Ishikawa (cell line): ENCODE measurements around the gene SENP5.

ENCODE experiments used
- CEBPB ChIP-seq: IDR thresholded peaks from 2 replicates; pipeline ENCODE4 v1.6.1; 2012
- CREB1 ChIP-seq: IDR thresholded peaks from 2 replicates; pipeline ENCODE4 v1.6.1; 2012; ENCODE audit warnings: low read depth
- EGR1 ChIP-seq: IDR thresholded peaks from 2 replicates; pipeline ENCODE4 v1.6.1; 2012
- EP300 ChIP-seq: IDR thresholded peaks from 2 replicates; pipeline ENCODE4 v1.6.1; 2012; ENCODE audit warnings: borderline replicate concordance
- FOXM1 ChIP-seq: IDR thresholded peaks from 2 replicates; pipeline ENCODE4 v1.6.1; 2012; ENCODE audit warnings: low read depth, borderline replicate concordance
- MAX ChIP-seq: IDR thresholded peaks from 2 replicates; pipeline ENCODE4 v1.6.1; 2012
- NFIC ChIP-seq: IDR thresholded peaks from 2 replicates; pipeline ENCODE4 v1.6.1; 2012
- RAD21 ChIP-seq: IDR thresholded peaks from 2 replicates; pipeline ENCODE4 v1.6.1; 2012; ENCODE audit warnings: low read depth
- REST ChIP-seq: IDR thresholded peaks from 2 replicates; pipeline ENCODE4 v1.6.1; 2012; ENCODE audit warnings: low read depth, mild to moderate bottlenecking
- TAF1 ChIP-seq: IDR thresholded peaks from 2 replicates; pipeline ENCODE4 v1.6.1; 2012; ENCODE audit warnings: low read depth, mild to moderate bottlenecking
- TCF12 ChIP-seq: IDR thresholded peaks from 2 replicates; pipeline ENCODE4 v1.6.1; 2012; ENCODE audit warnings: low read depth
- TEAD4 ChIP-seq: IDR thresholded peaks from 2 replicates; pipeline ENCODE4 v1.6.1; 2012
- USF1 ChIP-seq: IDR thresholded peaks from 2 replicates; pipeline ENCODE4 v1.6.1; 2012
- YY1 ChIP-seq: IDR thresholded peaks from 2 replicates; pipeline ENCODE4 v1.6.1; 2012; ENCODE audit warnings: low read depth
- ZBTB7A ChIP-seq: IDR thresholded peaks from 2 replicates; pipeline ENCODE4 v1.6.1; 2012; ENCODE audit warnings: low read depth

The SENP5 gene

GRCh38 chr3:196970547-196971093 lies 102.9 kb downstream of the SENP5 start:
- TF ChIP-seq EP300 (no peak), FOXM1 (no peak), TCF12 (no peak), MAX (no peak)

GRCh38 chr3:196971094-196971698 lies 103.5 kb downstream of the SENP5 start:
- TF ChIP-seq RAD21: peak; percentile 38; the same call in 1 of the 2 replicates
- no peak for TF ChIP-seq TAF1
- TF ChIP-seq TCF12: no peak

GRCh38 chr3:196974661-196975060 lies 106.9 kb downstream of the SENP5 start:
- TF ChIP-seq FOXM1: no peak
- TF ChIP-seq CEBPB: no peak
- no peak for TF ChIP-seq YY1
- TF ChIP-seq CREB1: no peak

- TF ChIP-seq NFIC: no peak
- TF ChIP-seq YY1: no peak
- no peak for TF ChIP-seq EP300
- TF ChIP-seq TEAD4: no peak
- no peak for TF ChIP-seq TCF12
- no peak for TF ChIP-seq TAF1
- TF ChIP-seq ZBTB7A: no peak
- no peak for TF ChIP-seq CEBPB
- no peak for TF ChIP-seq REST
- TF ChIP-seq MAX: no peak
- TF ChIP-seq RAD21: no peak
- no peak for TF ChIP-seq CREB1
- no peak for TF ChIP-seq USF1
- TF ChIP-seq FOXM1: no peak
- no peak for TF ChIP-seq EGR1
These were observed 107.6 kb downstream of the SENP5 start for GRCh38 chr3:196975349-196975748.

GRCh38 chr3:196976941-196977340 lies 109.2 kb downstream of the SENP5 start:
- TF ChIP-seq EP300 (no peak), TAF1 (no peak), FOXM1 (no peak), ZBTB7A (no peak), EGR1 (no peak)

GRCh38 chr3:196979545-196979944 lies 111.8 kb downstream of the SENP5 start:
- no peak for TF ChIP-seq CREB1
- TF ChIP-seq RAD21: no peak
- no peak for TF ChIP-seq MAX
- no peak for TF ChIP-seq ZBTB7A

GRCh38 chr3:196981657-196982056 lies 113.9 kb downstream of the SENP5 start:
- TF ChIP-seq EGR1: no peak
- no peak for TF ChIP-seq CREB1
- TF ChIP-seq TCF12: no peak
- TF ChIP-seq TAF1: no peak
- no peak for TF ChIP-seq NFIC
- no peak for TF ChIP-seq FOXM1

- TF ChIP-seq MAX (no peak), TCF12 (no peak), TAF1 (no peak), REST (no peak), USF1 (no peak), EP300 (no peak), ZBTB7A (no peak), RAD21 (no peak), NFIC (no peak), EGR1 (no peak), FOXM1 (no peak), TEAD4 (no peak), CEBPB (no peak), CREB1 (no peak)
These were observed 115.5 kb downstream of the SENP5 start for GRCh38 chr3:196983186-196983585.
